ENCODE data around the gene PGBD5. TPM values are rescaled to one million over a fixed set of nuclear protein-coding genes. Genes with fewer than 3 reads are reported as not detected.

The PGBD5 gene
- total and polyA plus RNA-seq, 2 of the 13 experiments (the other 11 are each of a cell fraction or from before 2014, with no cell fraction given) = 0.04 to 0.13 TPM

GRCh38 chr1:230350208-230350921 is 75.8 kb downstream of the PGBD5 start:
- in situ Hi-C loops (cut with HindIII; ENCODE audit: extremely low pct_ligation_motif_present, low pct_unique_long_range_greater_than_20kb) = no loop called here
- WGBS (ENCODE audit: low lambda C conversion rate) = 52% methylated on average over 9 of the region's 13 CpGs
- ATAC-seq = peak; percentile 25; the same call in 2 of the 3 replicates

GRCh38 chr1:230349020-230349393 is 77.1 kb downstream of the PGBD5 start:
- no TSS peak for BruUV-seq (replicated peaks)
- CTCF ChIA-PET (ENCODE audit: low intra/inter-chr PET ratio, low total read pairs) = no interaction called here
- no peak for ATAC-seq

More at GRCh38 chr1:230350208-230350921, 75.8 kb downstream of the PGBD5 start:
- H3K4me3 ChIP-seq (replicated peaks in 1 of 3; ENCODE audit: insufficient read depth in 1 of 3, low read depth in 2 of 3, low read length in 3 of 3) = no peak overlapping the region
- TF ChIP-seq BHLHE40 (IDR thresholded peaks at IDR 0.05; ENCODE audit: low read length) (peak; percentile 25; the same call in 1 of the 2 replicates), NR3C1 (CRISPR knock-in tag; IDR thresholded peaks at IDR 0.05) (no peak)
- no peak overlapping the region for H3K27ac ChIP-seq (ENCODE audit: extremely low read length, insufficient read depth, low read length)
- H3K27me3 ChIP-seq (ENCODE audit: control insufficient read depth in 1 of 2, insufficient read depth in 2 of 2, low read length in 2 of 2) = peaks cover 0 to 16% of the 10 kb centered on the region in 2 experiments; a peak in 2 of 5 replicates
- no peaks in the 10 kb centered on the region for H3K9me3 ChIP-seq (ENCODE audit: low read length)
- no peaks in the 10 kb centered on the region for H3K36me3 ChIP-seq (replicated peaks in 1 of 2; ENCODE audit: control insufficient read depth in 1 of 2, insufficient read depth in 2 of 2, low read length in 2 of 2)
- intact Hi-C loops (cut with micrococcal nuclease; ENCODE audit: unreplicated experiment) = no loop called here
- no peak for FAIRE-seq
- no TSS peak for BruUV-seq (replicated peaks)
- H3K4me2 ChIP-seq (ENCODE audit: low read depth, low read length) = no peak overlapping the region
- ChIA-PET POLR2A (no interaction called here), CTCF (ENCODE audit: low intra/inter-chr PET ratio, low total read pairs) (no interaction called here)
- no peak overlapping the region for H3K9ac ChIP-seq (ENCODE audit: insufficient read depth, low read depth, low read length)
- H3K4me1 ChIP-seq (ENCODE audit: insufficient read depth, low read length) = no peaks in the 10 kb centered on the region
- no peak overlapping the region for H2AFZ ChIP-seq (ENCODE audit: low read length)
- no peaks in the 10 kb centered on the region for H4K20me1 ChIP-seq (ENCODE audit: insufficient read depth, low read length)
- DNase-seq (ENCODE audit: low spot score) = no peak
- no peaks in the 10 kb centered on the region for H3K79me2 ChIP-seq (ENCODE audit: insufficient read depth, low read length)

More at GRCh38 chr1:230349020-230349393, 77.1 kb downstream of the PGBD5 start:
- intact Hi-C loops (cut with micrococcal nuclease; ENCODE audit: unreplicated experiment) = no loop called here
- Histone ChIP-seq H3K9me3 (ENCODE audit: low read length) (no peaks in the 10 kb centered on the region), H4K20me1 (ENCODE audit: insufficient read depth, low read length) (no peaks in the 10 kb centered on the region), H3K36me3 (replicated peaks in 1 of 2; ENCODE audit: control insufficient read depth in 1 of 2, insufficient read depth in 2 of 2, low read length in 2 of 2) (no peaks in the 10 kb centered on the region), H3K27ac (ENCODE audit: extremely low read length, insufficient read depth, low read length) (no peak overlapping the region), H3K4me1 (ENCODE audit: insufficient read depth, low read length) (no peaks in the 10 kb centered on the region), H3K27me3 (ENCODE audit: control insufficient read depth in 1 of 2, insufficient read depth in 2 of 2, low read length in 2 of 2) (peaks cover 0 to 16% of the 10 kb centered on the region in 2 experiments; a peak in 2 of 5 replicates), H3K79me2 (ENCODE audit: insufficient read depth, low read length) (no peaks in the 10 kb centered on the region), H3K9ac (ENCODE audit: insufficient read depth, low read depth, low read length) (no peak overlapping the region), H3K4me2 (ENCODE audit: low read depth, low read length) (no peak overlapping the region), H3K4me3 (replicated peaks in 1 of 3; ENCODE audit: insufficient read depth in 1 of 3, low read depth in 2 of 3, low read length in 3 of 3) (no peak overlapping the region), H2AFZ (ENCODE audit: low read length) (no peak overlapping the region)
- DNase-seq (ENCODE audit: low spot score) (no peak), FAIRE-seq (no peak)
- POLR2A ChIA-PET = no interaction called here
- 14% methylated on average over 5 of the region's 5 CpGs for WGBS (ENCODE audit: low lambda C conversion rate)
- in situ Hi-C loops (cut with HindIII; ENCODE audit: extremely low pct_ligation_motif_present, low pct_unique_long_range_greater_than_20kb) = no loop called here
- TF ChIP-seq MAFG (CRISPR knock-in tag; IDR thresholded peaks at IDR 0.05) (no peak), NFIC (IDR thresholded peaks at IDR 0.05; ENCODE audit: low read length) (no peak), ZNF772 (CRISPR knock-in tag; IDR thresholded peaks at IDR 0.05) (no peak), DNMT1 (CRISPR knock-in tag; IDR thresholded peaks at IDR 0.05) (no peak), ZNF160 (CRISPR knock-in tag; IDR thresholded peaks at IDR 0.05) (no peak)
